ENCODE results near the gene MRPS10.
"Not testable (repeated sequence)": the region's sequence is repeated elsewhere in the genome, so short reads cannot be mapped to it uniquely, and the experiment has no call there.

The MRPS10 gene

GRCh38 chr6:42236682-42237473 lies 19.2 kb upstream of the MRPS10 start:
- no peak for DNase-seq

GRCh38 chr6:42236030-42236429 lies 18.4 kb upstream of the MRPS10 start:
- no peak for DNase-seq

- no peak for DNase-seq
Observed at GRCh38 chr6:42232035-42232434, 14.4 kb upstream of the MRPS10 start.

- no peak for DNase-seq
Observed at GRCh38 chr6:42230345-42231321, 13.0 kb upstream of the MRPS10 start.

GRCh38 chr6:42229506-42230119 lies 12.0 kb upstream of the MRPS10 start:
- DNase-seq, result no peak

GRCh38 chr6:42228305-42228704 lies 10.6 kb upstream of the MRPS10 start:
- no peak for DNase-seq

GRCh38 chr6:42227173-42227850 lies 9.7 kb upstream of the MRPS10 start:
- DNase-seq, result no peak

- no peak for DNase-seq
Observed at GRCh38 chr6:42226645-42227143, 9.0 kb upstream of the MRPS10 start.

GRCh38 chr6:42226161-42226611 lies 8.5 kb upstream of the MRPS10 start:
- no peak for DNase-seq

- no peak for DNase-seq
Observed at GRCh38 chr6:42225419-42225818, 7.8 kb upstream of the MRPS10 start.

- DNase-seq, result no peak
Observed at GRCh38 chr6:42225029-42225339, 7.3 kb upstream of the MRPS10 start.

GRCh38 chr6:42224222-42225028 lies 6.8 kb upstream of the MRPS10 start:
- no peak for DNase-seq

GRCh38 chr6:42222448-42222847 lies 4.8 kb upstream of the MRPS10 start:
- DNase-seq, result no peak

- DNase-seq, result no peak
Observed at GRCh38 chr6:42221546-42221945, 3.9 kb upstream of the MRPS10 start.

GRCh38 chr6:42220807-42221206 lies 3.1 kb upstream of the MRPS10 start:
- DNase-seq, result no peak

- DNase-seq, result no peak
Observed at GRCh38 chr6:42217157-42217518, 523 bp downstream of the MRPS10 start.

GRCh38 chr6:42216495-42216894 lies 1.2 kb downstream of the MRPS10 start:
- not testable (repeated sequence) for DNase-seq

- no peak for DNase-seq
Observed at GRCh38 chr6:42212442-42212841, 5.2 kb downstream of the MRPS10 start.

GRCh38 chr6:42211726-42212125 lies 5.9 kb downstream of the MRPS10 start:
- no peak for DNase-seq

- no peak for DNase-seq
Observed at GRCh38 chr6:42210551-42210950, 7.1 kb downstream of the MRPS10 start.

- DNase-seq, result not testable (repeated sequence)
Observed at GRCh38 chr6:42207559-42207958, 10.1 kb downstream of the MRPS10 start.

- DNase-seq, result no peak
Observed at GRCh38 chr6:42204768-42205282, 12.8 kb downstream of the MRPS10 start.
